Fibroblast of pulmonary artery (primary cell): ENCODE results near the gene VEGFA.

Experiments
- DNase-seq: peaks from one replicate; pipeline ENCODE4 v3.0.0-alpha.2; 2010; ENCODE audit warnings: low read depth
- H3K4me3 ChIP-seq: replicated peaks from 2 replicates; pipeline ENCODE4 v1.5.1; 2011; ENCODE audit warnings: low read depth, mild to moderate bottlenecking, control low read depth, low read length, moderate library complexity
- TF ChIP-seq, protein P1 (sequence below): IDR thresholded peaks from 2 replicates; pipeline ENCODE4 v1.5.1; 2011; ENCODE audit warnings: mild to moderate bottlenecking, control low read depth, low read length, inconsistent platforms; ENCODE audit errors: missing control alignments

VEGFA gene

GRCh38 chr6:43776799-43777776, 7.1 kb downstream of the VEGFA start:
- TF ChIP-seq, protein P1, sequence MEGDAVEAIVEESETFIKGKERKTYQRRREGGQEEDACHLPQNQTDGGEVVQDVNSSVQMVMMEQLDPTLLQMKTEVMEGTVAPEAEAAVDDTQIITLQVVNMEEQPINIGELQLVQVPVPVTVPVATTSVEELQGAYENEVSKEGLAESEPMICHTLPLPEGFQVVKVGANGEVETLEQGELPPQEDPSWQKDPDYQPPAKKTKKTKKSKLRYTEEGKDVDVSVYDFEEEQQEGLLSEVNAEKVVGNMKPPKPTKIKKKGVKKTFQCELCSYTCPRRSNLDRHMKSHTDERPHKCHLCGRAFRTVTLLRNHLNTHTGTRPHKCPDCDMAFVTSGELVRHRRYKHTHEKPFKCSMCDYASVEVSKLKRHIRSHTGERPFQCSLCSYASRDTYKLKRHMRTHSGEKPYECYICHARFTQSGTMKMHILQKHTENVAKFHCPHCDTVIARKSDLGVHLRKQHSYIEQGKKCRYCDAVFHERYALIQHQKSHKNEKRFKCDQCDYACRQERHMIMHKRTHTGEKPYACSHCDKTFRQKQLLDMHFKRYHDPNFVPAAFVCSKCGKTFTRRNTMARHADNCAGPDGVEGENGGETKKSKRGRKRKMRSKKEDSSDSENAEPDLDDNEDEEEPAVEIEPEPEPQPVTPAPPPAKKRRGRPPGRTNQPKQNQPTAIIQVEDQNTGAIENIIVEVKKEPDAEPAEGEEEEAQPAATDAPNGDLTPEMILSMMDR, result no peak
- H3K4me3 ChIP-seq, result no peak overlapping the region

DNA sequence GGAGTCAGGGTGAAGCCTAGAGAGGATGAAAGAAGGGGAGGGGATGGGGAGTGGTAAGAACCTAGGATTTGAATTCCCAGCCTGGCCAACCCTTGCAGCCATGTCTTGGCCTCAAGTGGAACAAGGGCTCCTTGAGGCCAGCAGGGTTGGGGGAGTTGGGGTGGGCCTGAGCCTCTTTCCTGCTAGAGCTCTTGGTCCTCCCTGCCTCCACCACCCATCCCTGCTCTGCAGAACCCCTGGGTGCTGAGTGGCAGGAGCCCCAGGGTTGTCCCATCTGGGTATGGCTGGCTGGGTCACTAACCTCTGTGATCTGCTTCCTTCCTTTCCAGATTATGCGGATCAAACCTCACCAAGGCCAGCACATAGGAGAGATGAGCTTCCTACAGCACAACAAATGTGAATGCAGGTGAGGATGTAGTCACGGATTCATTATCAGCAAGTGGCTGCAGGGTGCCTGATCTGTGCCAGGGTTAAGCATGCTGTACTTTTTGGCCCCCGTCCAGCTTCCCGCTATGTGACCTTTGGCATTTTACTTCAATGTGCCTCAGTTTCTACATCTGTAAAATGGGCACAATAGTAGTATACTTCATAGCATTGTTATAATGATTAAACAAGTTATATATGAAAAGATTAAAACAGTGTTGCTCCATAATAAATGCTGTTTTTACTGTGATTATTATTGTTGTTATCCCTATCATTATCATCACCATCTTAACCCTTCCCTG, 8.3 kb downstream of the VEGFA start:
- H3K4me3 ChIP-seq, result no peak overlapping the region
- no peak for DNase-seq
- TF ChIP-seq, protein P1, result no peak

More at GRCh38 chr6:43776799-43777776, 7.1 kb downstream of the VEGFA start:
- no peak for DNase-seq

DNA sequence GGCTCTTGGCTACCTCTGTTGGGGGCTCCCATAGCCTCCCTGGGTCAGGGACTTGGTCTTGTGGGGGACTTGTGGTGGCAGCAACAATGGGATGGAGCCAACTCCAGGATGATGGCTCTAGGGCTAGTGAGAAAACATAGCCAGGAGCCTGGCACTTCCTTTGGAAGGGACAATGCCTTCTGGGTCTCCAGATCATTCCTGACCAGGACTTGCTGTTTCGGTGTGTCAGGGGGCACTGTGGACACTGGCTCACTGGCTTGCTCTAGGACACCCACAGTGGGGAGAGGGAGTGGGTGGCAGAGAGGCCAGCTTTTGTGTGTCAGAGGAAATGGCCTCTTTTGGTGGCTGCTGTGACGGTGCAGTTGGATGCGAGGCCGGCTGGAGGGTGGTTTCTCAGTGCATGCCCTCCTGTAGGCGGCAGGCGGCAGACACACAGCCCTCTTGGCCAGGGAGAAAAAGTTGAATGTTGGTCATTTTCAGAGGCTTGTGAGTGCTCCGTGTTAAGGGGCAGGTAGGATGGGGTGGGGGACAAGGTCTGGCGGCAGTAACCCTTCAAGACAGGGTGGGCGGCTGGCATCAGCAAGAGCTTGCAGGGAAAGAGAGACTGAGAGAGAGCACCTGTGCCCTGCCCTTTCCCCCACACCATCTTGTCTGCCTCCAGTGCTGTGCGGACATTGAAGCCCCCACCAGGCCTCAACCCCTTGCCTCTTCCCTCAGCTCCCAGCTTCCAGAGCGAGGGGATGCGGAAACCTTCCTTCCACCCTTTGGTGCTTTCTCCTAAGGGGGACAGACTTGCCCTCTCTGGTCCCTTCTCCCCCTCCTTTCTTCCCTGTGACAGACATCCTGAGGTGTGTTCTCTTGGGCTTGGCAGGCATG, 9.2 kb downstream of the VEGFA start:
- TF ChIP-seq, protein P1, result no peak
- H3K4me3 ChIP-seq, result no peak overlapping the region
- DNase-seq, result no peak

DNA sequence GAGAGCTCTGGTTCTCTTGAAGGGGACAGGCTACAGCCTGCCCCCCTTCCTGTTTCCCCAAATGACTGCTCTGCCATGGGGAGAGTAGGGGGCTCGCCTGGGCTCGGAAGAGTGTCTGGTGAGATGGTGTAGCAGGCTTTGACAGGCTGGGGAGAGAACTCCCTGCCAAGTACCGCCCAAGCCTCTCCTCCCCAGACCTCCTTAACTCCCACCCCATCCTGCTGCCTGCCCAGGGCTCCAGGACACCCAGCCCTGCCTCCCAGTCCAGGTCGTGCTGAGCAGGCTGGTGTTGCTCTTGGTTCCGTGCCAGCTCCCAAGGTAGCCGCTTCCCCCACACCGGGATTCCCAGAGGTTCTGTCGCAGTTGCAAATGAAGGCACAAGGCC, 9.8 kb downstream of the VEGFA start:
- no peak for DNase-seq
- TF ChIP-seq, protein P1, result no peak

GRCh38 chr6:43780293-43780692, 10.3 kb downstream of the VEGFA start:
- H3K4me3 ChIP-seq, result no peak overlapping the region
- no peak for DNase-seq
- TF ChIP-seq, protein P1, result no peak

More for the DNA sequence above, 9.8 kb downstream of the VEGFA start:
- H3K4me3 ChIP-seq, result no peak overlapping the region
